Activated T-helper 2 cell treated with anti-CD3 and anti-CD28 coated beads, Interferon-gamma antibody, Interleukin-2, Interleukin-4, amounts not matched to agents 10 μg/mL and 5 μg/mL and 100 μg/mL, durations not matched to agents 14 hours and 24 hours and 36 hours (primary cell): ENCODE results near the gene LETM1. TPM values are rescaled to one million over a fixed set of nuclear protein-coding genes. Genes with fewer than 3 reads are reported as not detected.

Source experiments
- DNase-seq: peaks from one replicate; pipeline ENCODE4 v3.0.0; 2021; ENCODE audit warnings: low spot score
- H3K27ac Mint-ChIP-seq: one replicate; pipeline ENCODE4 v1.8.0; 2021; ENCODE audit warnings: mixed read lengths
- H3K27me3 Mint-ChIP-seq: one replicate; pipeline ENCODE4 v1.8.0; 2021; ENCODE audit warnings: low read depth, mixed read lengths
- H3K36me3 Mint-ChIP-seq: one replicate; pipeline ENCODE4 v1.8.0; 2021; ENCODE audit warnings: low read depth, mixed read lengths
- H3K4me1 Mint-ChIP-seq: one replicate; pipeline ENCODE4 v1.8.0; 2021; ENCODE audit warnings: low read depth, mixed read lengths
- H3K4me3 Mint-ChIP-seq: one replicate; pipeline ENCODE4 v1.8.0; 2021; ENCODE audit warnings: low read depth, mild to moderate bottlenecking, moderate library complexity, mixed read lengths
- H3K9me3 Mint-ChIP-seq: one replicate; pipeline ENCODE4 v1.8.0; 2021; ENCODE audit warnings: mixed read lengths
- intact Hi-C: fragments of 100-400 bp; cut with micrococcal nuclease; formaldehyde crosslinking; loops from one replicate; pipeline ENCODE4 v1.15.1; 2023
- total RNA-seq: library from RNA; stranded (reverse); gene quantifications from 2 replicates; pipeline ENCODE4 v1.2.3, GENCODE V29; 2022

LETM1 gene
- total RNA-seq, 1 donor from 2014 or later = 76.6 TPM

- H3K27ac Mint-ChIP-seq = no peak overlapping the region
Measured at GRCh38 chr4:1775731-1776500, 80.0 kb downstream of the LETM1 start.

DNA sequence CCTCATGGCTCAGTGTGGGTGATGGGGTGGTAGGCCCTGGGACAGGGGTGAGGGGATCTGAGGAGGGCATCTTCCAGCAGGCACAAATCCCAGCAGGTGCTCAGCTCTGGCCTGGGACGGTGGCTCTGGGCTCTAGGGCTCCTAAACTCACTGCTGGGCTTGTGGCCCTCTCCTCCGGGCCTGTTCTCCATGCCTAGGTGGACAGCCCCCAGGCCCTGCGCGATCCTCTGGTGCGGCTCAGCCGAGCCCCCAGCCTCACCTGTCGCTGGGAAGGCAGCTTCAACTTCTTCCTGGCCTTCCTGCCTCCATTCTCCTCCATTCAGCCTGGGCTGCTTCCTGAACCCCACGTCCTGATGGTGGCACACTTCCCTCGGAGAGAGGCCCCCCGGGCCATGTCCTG, 82.2 kb downstream of the LETM1 start:
- no peaks in the 10 kb centered on the region for H3K36me3 Mint-ChIP-seq
- no peak overlapping the region for H3K27ac Mint-ChIP-seq
- no peaks in the 10 kb centered on the region for H3K9me3 Mint-ChIP-seq
- peaks cover 1% of the 10 kb centered on the region for H3K27me3 Mint-ChIP-seq
- intact Hi-C loops = no loop called here
- no peak for DNase-seq
- H3K4me1 Mint-ChIP-seq = no peaks in the 10 kb centered on the region
- no peak overlapping the region for H3K4me3 Mint-ChIP-seq

More at GRCh38 chr4:1775731-1776500, 80.0 kb downstream of the LETM1 start:
- no peak overlapping the region for H3K4me3 Mint-ChIP-seq
- H3K36me3 Mint-ChIP-seq = no peaks in the 10 kb centered on the region
- H3K27me3 Mint-ChIP-seq = no peaks in the 10 kb centered on the region
- intact Hi-C loops = no loop called here
- H3K9me3 Mint-ChIP-seq = no peaks in the 10 kb centered on the region
- no peaks in the 10 kb centered on the region for H3K4me1 Mint-ChIP-seq
- no peak for DNase-seq

GRCh38 chr4:1772853-1773538, 83.0 kb downstream of the LETM1 start:
- no peaks in the 10 kb centered on the region for H3K4me1 Mint-ChIP-seq
- no peak for DNase-seq
- intact Hi-C loops = no loop called here
- peaks cover 7% of the 10 kb centered on the region for H3K27me3 Mint-ChIP-seq
- H3K27ac Mint-ChIP-seq = no peak overlapping the region
- H3K9me3 Mint-ChIP-seq = no peaks in the 10 kb centered on the region
- H3K4me3 Mint-ChIP-seq = no peak overlapping the region
- H3K36me3 Mint-ChIP-seq = no peaks in the 10 kb centered on the region

GRCh38 chr4:1771555-1772305, 84.2 kb downstream of the LETM1 start:
- Mint-ChIP-seq H3K27ac (no peak overlapping the region), H3K4me3 (no peak overlapping the region), H3K9me3 (no peaks in the 10 kb centered on the region), H3K36me3 (no peaks in the 10 kb centered on the region), H3K27me3 (peaks cover 8% of the 10 kb centered on the region), H3K4me1 (no peaks in the 10 kb centered on the region)
- DNase-seq = no peak
- intact Hi-C loops = no loop called here

DNA sequence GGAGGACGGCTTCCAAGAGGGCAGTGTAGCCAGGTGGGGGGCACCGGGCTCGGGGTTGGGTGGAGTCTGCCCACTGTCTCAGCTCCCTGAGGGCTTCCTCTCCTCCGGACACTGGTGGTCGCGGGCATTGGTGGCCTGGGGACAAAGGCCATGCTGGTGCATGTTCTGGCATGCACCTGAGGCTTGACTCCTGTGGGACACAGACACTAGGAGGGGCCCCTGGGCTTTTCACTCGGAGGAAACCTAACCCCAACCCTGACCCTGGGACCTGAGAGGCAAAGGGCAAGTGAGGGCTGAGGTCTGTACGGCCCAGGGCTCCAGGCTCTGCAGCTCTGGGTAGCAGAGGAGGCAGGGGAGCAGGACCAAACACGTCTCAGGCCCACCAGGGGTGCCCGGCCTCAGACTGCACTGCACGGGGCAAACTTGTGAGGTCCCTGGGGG, 85.1 kb downstream of the LETM1 start:
- H3K9me3 Mint-ChIP-seq = no peaks in the 10 kb centered on the region
- H3K4me3 Mint-ChIP-seq = no peak overlapping the region

DNA sequence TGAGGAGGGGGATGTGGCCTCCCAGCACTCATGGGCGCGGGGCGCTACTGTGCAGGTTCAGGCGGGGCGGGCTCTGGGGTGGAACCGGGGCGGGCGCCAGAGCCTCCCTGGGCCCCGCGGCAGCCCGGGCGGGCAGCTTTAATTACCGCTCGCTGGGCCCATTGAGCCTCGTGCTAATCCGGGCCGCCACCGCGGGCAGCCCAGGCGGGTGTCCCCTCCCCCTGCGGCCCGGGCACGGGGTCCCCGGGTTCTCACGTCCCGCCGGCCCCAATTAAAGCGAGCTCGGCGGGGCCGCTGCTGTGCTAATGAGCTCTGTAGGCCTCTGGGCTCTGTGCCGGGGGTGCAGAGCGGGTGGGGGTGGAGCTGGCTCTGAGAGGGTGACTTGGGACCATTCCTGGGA, 85.7 kb downstream of the LETM1 start:
- Mint-ChIP-seq H3K4me3 (no peak overlapping the region), H3K36me3 (no peaks in the 10 kb centered on the region), H3K27ac (no peak overlapping the region), H3K9me3 (no peaks in the 10 kb centered on the region), H3K4me1 (no peaks in the 10 kb centered on the region), H3K27me3 (peaks cover 12% of the 10 kb centered on the region)
- no peak for DNase-seq
- intact Hi-C loops = no loop called here

More for the DNA sequence above, 85.1 kb downstream of the LETM1 start:
- H3K27me3 Mint-ChIP-seq = peaks cover 8% of the 10 kb centered on the region
- no peaks in the 10 kb centered on the region for H3K4me1 Mint-ChIP-seq
- intact Hi-C loops = no loop called here
- no peaks in the 10 kb centered on the region for H3K36me3 Mint-ChIP-seq
- no peak overlapping the region for H3K27ac Mint-ChIP-seq
- no peak for DNase-seq

DNA sequence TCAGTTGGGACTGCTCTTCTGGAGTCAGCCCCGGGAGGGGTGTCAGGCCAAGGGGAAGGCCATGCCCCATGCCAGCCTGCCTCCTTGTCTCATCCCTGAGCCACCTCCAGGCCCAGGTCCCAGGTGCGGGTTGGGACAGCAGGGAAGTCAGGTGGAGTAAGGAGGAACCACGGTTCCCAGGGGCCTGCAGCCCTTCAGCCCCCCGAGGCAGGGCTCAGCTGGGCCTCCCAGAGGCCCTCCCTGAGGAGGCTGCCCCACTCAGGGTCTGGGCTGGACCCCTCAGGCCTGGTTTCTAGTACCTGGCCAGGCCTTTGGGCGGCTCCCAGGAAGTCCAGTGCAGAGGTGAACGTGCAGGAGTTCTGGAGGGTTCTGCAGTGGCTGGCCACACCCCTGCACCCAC, 86.3 kb downstream of the LETM1 start:
- Mint-ChIP-seq H3K27me3 (peaks cover 18% of the 10 kb centered on the region), H3K27ac (no peak overlapping the region), H3K9me3 (no peaks in the 10 kb centered on the region), H3K4me3 (no peak overlapping the region), H3K36me3 (no peaks in the 10 kb centered on the region), H3K4me1 (no peaks in the 10 kb centered on the region)
- intact Hi-C loops = no loop called here
- DNase-seq = no peak

DNA sequence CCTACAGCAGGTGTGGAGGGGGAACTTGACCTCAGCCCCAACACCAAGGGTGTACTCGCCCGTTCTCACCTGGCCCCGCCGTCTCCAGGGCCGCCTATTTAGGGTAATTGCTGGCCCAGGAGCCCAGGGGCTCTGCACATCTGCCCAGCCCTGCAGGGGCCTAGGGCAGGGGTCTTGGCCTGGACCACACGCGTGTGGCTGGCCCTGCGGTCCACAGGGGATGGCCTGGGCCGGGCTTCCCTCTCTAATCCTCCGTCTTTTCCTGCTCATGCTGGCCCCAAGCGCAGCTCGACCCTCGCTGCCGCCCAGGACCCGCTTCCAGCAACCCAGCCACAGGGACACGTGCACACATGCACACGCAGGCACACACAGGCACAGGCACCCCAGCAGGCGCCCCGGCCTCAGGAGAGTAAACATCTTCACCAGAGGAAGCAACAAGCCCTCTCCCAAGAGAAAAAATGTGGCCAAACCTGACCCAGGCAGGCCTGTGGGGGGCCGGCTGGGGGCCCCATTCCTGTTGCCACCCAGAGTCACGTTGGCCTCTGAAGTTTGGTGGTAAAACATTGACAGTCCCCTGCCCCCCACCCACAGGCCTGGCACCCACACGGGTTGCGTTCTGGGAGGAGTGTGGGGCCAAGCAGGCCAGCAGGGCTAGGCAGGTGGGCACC, 87.5 kb downstream of the LETM1 start:
- intact Hi-C loops = no loop called here
- no peaks in the 10 kb centered on the region for H3K36me3 Mint-ChIP-seq
- no peak for DNase-seq

DNA sequence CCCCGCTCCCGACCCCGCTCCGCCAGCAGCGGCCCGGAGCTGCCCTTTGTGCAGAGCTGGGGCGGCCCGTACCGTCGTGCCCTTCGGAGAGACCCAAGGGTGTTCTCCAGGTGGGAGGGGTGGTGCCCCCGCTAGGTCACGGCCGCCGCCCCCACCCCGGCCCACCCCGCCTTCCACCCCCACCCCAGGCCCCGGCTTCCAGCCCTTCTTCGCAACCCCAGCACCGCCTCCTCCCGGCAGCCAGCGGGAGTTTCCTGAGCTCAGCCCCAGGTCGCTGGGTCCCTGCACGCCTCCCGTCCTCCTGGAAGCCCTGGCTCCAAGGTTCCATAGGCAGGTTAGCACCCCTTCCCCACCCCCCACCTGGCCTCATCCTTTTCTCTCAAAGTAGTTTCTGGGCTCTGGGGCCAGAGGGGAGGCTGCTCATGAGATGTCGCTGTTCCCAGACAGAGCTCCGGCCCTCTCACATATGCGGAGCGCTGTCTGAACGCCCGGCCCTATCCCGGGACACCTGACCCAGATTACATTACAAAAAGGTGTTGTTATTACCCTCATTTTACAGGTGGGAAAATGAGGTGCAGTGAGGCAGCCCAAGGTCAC, 88.1 kb downstream of the LETM1 start:
- no peaks in the 10 kb centered on the region for H3K4me1 Mint-ChIP-seq
- DNase-seq = peak; percentile 25
- no peak overlapping the region for H3K27ac Mint-ChIP-seq
- no peaks in the 10 kb centered on the region for H3K36me3 Mint-ChIP-seq
- H3K27me3 Mint-ChIP-seq = peaks cover 25% of the 10 kb centered on the region
- H3K4me3 Mint-ChIP-seq = peak overlapping the region; percentile 54
- H3K9me3 Mint-ChIP-seq = no peaks in the 10 kb centered on the region
- intact Hi-C loops = no loop called here

More for the DNA sequence above, 87.5 kb downstream of the LETM1 start:
- no peaks in the 10 kb centered on the region for H3K9me3 Mint-ChIP-seq
- H3K27ac Mint-ChIP-seq = no peak overlapping the region
- H3K4me3 Mint-ChIP-seq = peak overlapping the region; percentile 66
- H3K4me1 Mint-ChIP-seq = no peaks in the 10 kb centered on the region
- peaks cover 23% of the 10 kb centered on the region for H3K27me3 Mint-ChIP-seq

DNA sequence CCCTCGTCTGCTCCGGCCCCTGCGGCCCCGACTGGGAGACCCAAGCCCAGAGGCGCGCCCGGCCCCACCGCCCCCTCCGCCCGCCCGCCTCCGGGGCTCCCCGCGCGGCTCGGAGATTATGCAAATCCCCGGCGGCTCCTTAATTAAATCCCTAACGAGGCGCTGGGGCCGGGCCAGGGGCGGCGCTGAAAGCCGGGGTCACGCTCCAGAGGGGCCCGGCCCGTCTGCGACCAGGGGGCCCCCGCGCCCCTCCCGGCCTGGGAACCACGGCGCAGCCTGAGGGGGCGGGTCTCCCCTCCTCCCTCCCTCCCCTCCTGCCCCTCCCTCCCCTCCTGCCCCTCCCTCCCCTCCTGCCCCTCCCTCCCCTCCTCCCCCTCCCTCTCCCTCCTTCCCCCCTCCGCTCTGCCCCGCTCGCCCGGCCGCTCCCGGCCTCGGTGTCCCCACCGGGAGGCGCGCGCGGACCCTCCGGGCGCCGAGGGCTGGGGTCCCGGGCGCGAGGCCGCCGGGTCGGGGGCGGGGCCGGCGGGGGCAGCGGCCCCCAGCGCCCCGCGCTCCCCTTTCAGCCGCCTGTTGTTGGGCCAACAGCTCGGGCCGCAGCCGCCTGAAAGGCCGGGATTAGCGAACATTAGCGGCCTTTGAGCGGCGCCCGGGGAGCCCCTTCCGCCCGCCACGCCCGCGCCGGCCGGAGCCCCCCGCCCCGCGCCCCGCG, 88.7 kb downstream of the LETM1 start:
- no peaks in the 10 kb centered on the region for H3K9me3 Mint-ChIP-seq
- H3K27ac Mint-ChIP-seq = no peak overlapping the region
- no peak for DNase-seq
- peaks cover 28% of the 10 kb centered on the region for H3K27me3 Mint-ChIP-seq
- intact Hi-C loops = no loop called here
- no peaks in the 10 kb centered on the region for H3K4me1 Mint-ChIP-seq
- H3K36me3 Mint-ChIP-seq = no peaks in the 10 kb centered on the region
- H3K4me3 Mint-ChIP-seq = no peak overlapping the region

DNA sequence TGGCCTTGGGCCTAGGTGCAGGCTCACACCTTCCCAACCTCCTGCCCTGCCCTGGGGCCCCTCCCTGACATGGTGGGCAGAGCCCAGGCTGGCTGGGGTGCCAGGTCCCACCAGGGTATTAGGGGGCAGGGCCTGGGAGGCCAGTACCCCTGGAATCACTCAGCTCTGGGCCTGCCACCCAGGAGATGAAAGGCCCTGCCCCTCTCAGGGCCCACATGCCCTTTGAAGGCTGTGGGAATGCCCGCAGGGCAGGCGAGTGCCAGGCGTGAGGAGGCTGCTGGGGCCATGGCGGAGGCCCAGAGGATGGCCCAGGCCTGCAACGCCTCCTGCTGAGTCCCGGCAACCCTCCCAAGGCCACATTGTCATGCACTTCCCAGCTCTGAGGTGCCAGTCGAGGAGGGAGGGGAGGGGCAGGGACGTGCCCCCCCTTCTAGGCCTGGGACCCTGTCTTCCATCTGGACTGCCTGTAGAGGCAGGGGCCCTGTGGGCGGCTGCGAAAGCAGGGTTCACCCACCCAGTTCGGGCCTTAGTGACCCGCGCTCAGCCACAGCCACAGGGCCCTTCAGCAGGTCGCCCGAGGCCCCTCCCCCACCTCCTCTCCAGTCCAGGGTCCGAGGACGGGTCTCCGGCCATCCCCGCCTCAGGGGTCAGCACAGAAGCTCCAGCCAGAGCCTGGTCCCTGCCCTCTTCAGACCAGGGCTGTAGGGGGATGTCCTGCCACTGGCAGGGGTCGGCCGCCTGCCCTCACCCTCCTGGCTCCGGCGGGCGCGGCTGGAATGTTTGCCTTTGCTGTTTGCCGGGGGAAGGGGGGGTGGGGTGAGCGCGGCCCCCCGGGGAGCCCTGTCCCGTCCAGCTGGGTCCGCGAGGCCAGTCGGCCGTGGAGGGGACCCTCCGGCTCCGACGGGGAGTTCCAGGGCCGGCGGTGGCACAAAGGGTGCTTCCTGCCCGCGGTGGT, 89.6 kb downstream of the LETM1 start:
- H3K27me3 Mint-ChIP-seq = peaks cover 28% of the 10 kb centered on the region
- no peak for DNase-seq
- intact Hi-C loops = no loop called here
- no peak overlapping the region for H3K4me3 Mint-ChIP-seq
- H3K27ac Mint-ChIP-seq = no peak overlapping the region
- no peaks in the 10 kb centered on the region for H3K36me3 Mint-ChIP-seq
- no peaks in the 10 kb centered on the region for H3K4me1 Mint-ChIP-seq
- no peaks in the 10 kb centered on the region for H3K9me3 Mint-ChIP-seq
